ENCODE measurements around the gene DISC1. TPM values are rescaled to one million over a fixed set of nuclear protein-coding genes. Genes with fewer than 3 reads are reported as not detected.

Gene DISC1
- total and polyA plus RNA-seq, 2 donors (not counting 3 experiments of a cell fraction or from before 2014, with no cell fraction given): 3.3 to 14.7 TPM

- no peak overlapping the region for H3K4me2 ChIP-seq (ENCODE audit: insufficient read depth, low read length)
- intact Hi-C loops (cut with micrococcal nuclease) (no loop called here), dilution Hi-C loops (cut with MboI; ENCODE audit: extremely low pct_ligation_motif_present, low sequenced_read_pairs) (no loop called here)
- H3K4me1 ChIP-seq (ENCODE audit: control insufficient read depth, extremely low read depth, insufficient read depth, low read length): no peaks in the 10 kb centered on the region
- ChIA-PET CTCF (interaction anchor here (0.9 to 1.6 kb wide), 3 partner anchors 10 to 100 kb away, joined by 3 to 9 read pairs (median 3); no protein-coding TSS in a partner anchor), POLR2A (no interaction called here)
- no peaks in the 10 kb centered on the region for H3K27me3 ChIP-seq (ENCODE audit: control insufficient read depth in 2 of 2, insufficient read depth in 2 of 2, low read length in 2 of 2)
- BruUV-seq (replicated peaks): no TSS peak
- H3K9me3 ChIP-seq (replicated peaks; ENCODE audit: control insufficient read depth, insufficient read depth, low read length): no peaks in the 10 kb centered on the region
- no peaks in the 10 kb centered on the region for H3K79me2 ChIP-seq (ENCODE audit: control insufficient read depth, insufficient read depth, low read length)
- no peaks in the 10 kb centered on the region for H3K36me3 ChIP-seq (ENCODE audit: control insufficient read depth in 2 of 2, extremely low read depth in 1 of 2, insufficient read depth in 2 of 2, low read length in 2 of 2)
- H3K4me3 ChIP-seq (replicated peaks in 1 of 3; ENCODE audit: insufficient read depth in 1 of 3, low read depth in 1 of 3, low read length in 3 of 3): no peak overlapping the region
- no peaks in the 10 kb centered on the region for H4K20me1 ChIP-seq (replicated peaks; ENCODE audit: control insufficient read depth, extremely low read depth, insufficient read depth, low read length)
- no peak for DNase-seq (ENCODE audit: low read depth, low spot score)
- FAIRE-seq: no peak
- H3K9ac ChIP-seq (replicated peaks; ENCODE audit: extremely low read depth, insufficient read depth, low read length): no peak overlapping the region
- no peak for TF ChIP-seq FOS (IDR thresholded peaks at IDR 0.05; ENCODE audit: borderline replicate concordance, insufficient read depth, low read length)
- no peak for TF ChIP-seq GATA2 (IDR thresholded peaks at IDR 0.05; ENCODE audit: insufficient read depth, insufficient read length, low read depth, low read length)
- TF ChIP-seq POLR2A (IDR thresholded peaks at IDR 0.05; ENCODE audit: low read depth, low read length): no peak
- no peak for TF ChIP-seq JUN (IDR thresholded peaks at IDR 0.05; ENCODE audit: borderline replicate concordance, insufficient read depth, insufficient read length, low read depth)
- no peak for TF ChIP-seq CTCF (IDR thresholded peaks at IDR 0.05; ENCODE audit: extremely low read depth in 1 of 2, insufficient read depth in 1 of 2, low read depth in 1 of 2, low read length in 2 of 2)
- no peak overlapping the region for H3K27ac ChIP-seq (ENCODE audit: insufficient read depth, low read depth, low read length)
- H3K9me1 ChIP-seq (replicated peaks; ENCODE audit: control insufficient read depth, extremely low read depth, insufficient read depth, low read length): no peaks in the 10 kb centered on the region
- H2AFZ ChIP-seq (ENCODE audit: low read depth, low read length): no peak overlapping the region
Observed at GRCh38 chr1:231856426-231856825, 229.8 kb downstream of the DISC1 start.

GRCh38 chr1:231856894-231857293 is 230.3 kb downstream of the DISC1 start:
- POLR2A ChIA-PET: no interaction called here
- Histone ChIP-seq H3K9me3 (replicated peaks; ENCODE audit: control insufficient read depth, insufficient read depth, low read length) (no peaks in the 10 kb centered on the region), H3K36me3 (ENCODE audit: control insufficient read depth in 2 of 2, extremely low read depth in 1 of 2, insufficient read depth in 2 of 2, low read length in 2 of 2) (no peaks in the 10 kb centered on the region), H3K27me3 (ENCODE audit: control insufficient read depth in 2 of 2, insufficient read depth in 2 of 2, low read length in 2 of 2) (no peaks in the 10 kb centered on the region), H4K20me1 (replicated peaks; ENCODE audit: control insufficient read depth, extremely low read depth, insufficient read depth, low read length) (no peaks in the 10 kb centered on the region), H3K9me1 (replicated peaks; ENCODE audit: control insufficient read depth, extremely low read depth, insufficient read depth, low read length) (no peaks in the 10 kb centered on the region), H3K27ac (ENCODE audit: insufficient read depth, low read depth, low read length) (no peak overlapping the region), H3K4me3 (replicated peaks in 1 of 3; ENCODE audit: insufficient read depth in 1 of 3, low read depth in 1 of 3, low read length in 3 of 3) (no peak overlapping the region), H3K79me2 (ENCODE audit: control insufficient read depth, insufficient read depth, low read length) (no peaks in the 10 kb centered on the region), H3K4me1 (ENCODE audit: control insufficient read depth, extremely low read depth, insufficient read depth, low read length) (no peaks in the 10 kb centered on the region), H3K4me2 (ENCODE audit: insufficient read depth, low read length) (no peak overlapping the region), H2AFZ (ENCODE audit: low read depth, low read length) (no peak overlapping the region), H3K9ac (replicated peaks; ENCODE audit: extremely low read depth, insufficient read depth, low read length) (no peak overlapping the region)
- CTCF ChIA-PET: interaction anchor here (1.3 kb wide), 1 partner anchor 14 kb away, joined by 3 read pairs; no protein-coding TSS in a partner anchor
- FAIRE-seq (no peak), DNase-seq (ENCODE audit: low read depth, low spot score) (no peak)
- no peak for TF ChIP-seq MYC (IDR thresholded peaks at IDR 0.05; ENCODE audit: low read depth, low read length)
- TF ChIP-seq MAX (IDR thresholded peaks at IDR 0.05; ENCODE audit: insufficient read depth, insufficient read length): no peak
- TF ChIP-seq JUN (IDR thresholded peaks at IDR 0.05; ENCODE audit: borderline replicate concordance, insufficient read depth, insufficient read length, low read depth): no peak
- TF ChIP-seq POLR2AphosphoS5 (IDR thresholded peaks at IDR 0.05; ENCODE audit: insufficient read depth, low read depth, low read length): no peak
- TF ChIP-seq GATA2 (IDR thresholded peaks at IDR 0.05; ENCODE audit: insufficient read depth, insufficient read length, low read depth, low read length): no peak
- TF ChIP-seq CTCF (IDR thresholded peaks at IDR 0.05; ENCODE audit: extremely low read depth in 1 of 2, insufficient read depth in 1 of 2, low read depth in 1 of 2, low read length in 2 of 2): no peak
- TF ChIP-seq FOS (IDR thresholded peaks at IDR 0.05; ENCODE audit: borderline replicate concordance, insufficient read depth, low read length): no peak
- no peak for TF ChIP-seq EZH2 (IDR thresholded peaks at IDR 0.05; ENCODE audit: borderline replicate concordance, low read depth, low read length, severe bottlenecking)
- no TSS peak for BruUV-seq (replicated peaks)
- intact Hi-C loops (cut with micrococcal nuclease) (no loop called here), dilution Hi-C loops (cut with MboI; ENCODE audit: extremely low pct_ligation_motif_present, low sequenced_read_pairs) (no loop called here)
